ENCODE results near the gene RAD9A. TPM values are rescaled to one million over a fixed set of nuclear protein-coding genes. Genes with fewer than 3 reads are reported as not detected.
A peak's percentile ranks its signal among the peaks of the same experiment; 100 is the strongest.

The RAD9A gene
- total RNA-seq, 2 experiments from 2014 or later: 29.7 to 30.6 TPM

GRCh38 chr11:67376873-67377808 lies 14.6 kb upstream of the RAD9A start:
- Mint-ChIP-seq H3K27ac (no peak overlapping the region), H3K4me1 (ENCODE audit: low read depth) (peaks cover 18% of the 10 kb centered on the region), H3K27me3 (peaks cover 15% of the 10 kb centered on the region), H3K9me3 (no peaks in the 10 kb centered on the region), H3K4me3 (no peak overlapping the region), H3K36me3 (ENCODE audit: low read depth) (no peaks in the 10 kb centered on the region)
- TF ChIP-seq, protein P1, sequence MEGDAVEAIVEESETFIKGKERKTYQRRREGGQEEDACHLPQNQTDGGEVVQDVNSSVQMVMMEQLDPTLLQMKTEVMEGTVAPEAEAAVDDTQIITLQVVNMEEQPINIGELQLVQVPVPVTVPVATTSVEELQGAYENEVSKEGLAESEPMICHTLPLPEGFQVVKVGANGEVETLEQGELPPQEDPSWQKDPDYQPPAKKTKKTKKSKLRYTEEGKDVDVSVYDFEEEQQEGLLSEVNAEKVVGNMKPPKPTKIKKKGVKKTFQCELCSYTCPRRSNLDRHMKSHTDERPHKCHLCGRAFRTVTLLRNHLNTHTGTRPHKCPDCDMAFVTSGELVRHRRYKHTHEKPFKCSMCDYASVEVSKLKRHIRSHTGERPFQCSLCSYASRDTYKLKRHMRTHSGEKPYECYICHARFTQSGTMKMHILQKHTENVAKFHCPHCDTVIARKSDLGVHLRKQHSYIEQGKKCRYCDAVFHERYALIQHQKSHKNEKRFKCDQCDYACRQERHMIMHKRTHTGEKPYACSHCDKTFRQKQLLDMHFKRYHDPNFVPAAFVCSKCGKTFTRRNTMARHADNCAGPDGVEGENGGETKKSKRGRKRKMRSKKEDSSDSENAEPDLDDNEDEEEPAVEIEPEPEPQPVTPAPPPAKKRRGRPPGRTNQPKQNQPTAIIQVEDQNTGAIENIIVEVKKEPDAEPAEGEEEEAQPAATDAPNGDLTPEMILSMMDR (IDR thresholded peaks at IDR 0.05): no peak
- intact Hi-C loops (cut with micrococcal nuclease): no loop called here
- CTCF ChIA-PET: interaction anchor here (0.9 to 30.8 kb wide), 5 partner anchors 15 to 115 kb away, joined by 3 to 883 read pairs (median 5); partner anchors contain the start of gene POLD4
- DNase-seq: no peak
- ATAC-seq: no peak
- POLR2A ChIA-PET: interaction anchor here (0.8 to 2.3 kb wide), 4 partner anchors 9 to 137 kb away, joined by 3 to 5 read pairs (median 3); no protein-coding TSS in a partner anchor

DNA sequence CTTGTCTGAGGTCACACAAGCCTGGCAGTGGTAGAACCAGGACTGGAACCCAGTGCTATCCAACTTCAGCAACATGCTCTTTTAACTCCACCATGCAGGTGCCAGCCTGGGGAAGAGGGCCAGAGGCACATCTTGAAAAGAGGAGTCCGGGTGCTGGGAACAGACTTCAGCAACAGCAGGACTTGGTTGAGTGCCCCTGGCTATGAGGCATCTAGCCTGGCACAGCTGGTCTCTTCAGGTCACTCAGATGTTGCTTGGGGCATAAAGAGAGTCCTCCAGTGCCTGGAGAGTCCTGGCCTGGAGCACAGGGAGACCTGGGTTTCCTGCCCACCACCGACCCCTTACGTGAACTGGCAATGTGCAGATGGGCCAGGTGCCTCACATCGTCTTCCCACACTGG lies 13.2 kb upstream of the RAD9A start:
- H3K9me3 Mint-ChIP-seq: no peaks in the 10 kb centered on the region
- TF ChIP-seq, protein P1 (IDR thresholded peaks at IDR 0.05): no peak
- CTCF ChIA-PET: interaction anchor here (5.3 to 30.8 kb wide), 3 partner anchors 15 to 34 kb away, joined by 70 to 883 read pairs (median 109); partner anchors contain the start of gene POLD4
- POLR2A ChIA-PET: no interaction called here
- peaks cover 13% of the 10 kb centered on the region for H3K27me3 Mint-ChIP-seq
- H3K36me3 Mint-ChIP-seq (ENCODE audit: low read depth): no peaks in the 10 kb centered on the region
- H3K4me1 Mint-ChIP-seq (ENCODE audit: low read depth): peaks cover 19% of the 10 kb centered on the region
- ATAC-seq: no peak
- DNase-seq: no peak
- intact Hi-C loops (cut with micrococcal nuclease): no loop called here
- H3K27ac Mint-ChIP-seq: no peak overlapping the region
- no peak overlapping the region for H3K4me3 Mint-ChIP-seq

- no peak overlapping the region for H3K27ac Mint-ChIP-seq
- H3K27me3 Mint-ChIP-seq: peaks cover 11% of the 10 kb centered on the region
- ChIA-PET CTCF (interaction anchor here (1.2 to 30.8 kb wide), 4 partner anchors 16 to 35 kb away, joined by 3 to 883 read pairs (median 90); partner anchors contain the start of genes POLD4 and PPP1CA), POLR2A (interaction anchor here (1.6 kb wide), 1 partner anchor 140 kb away, joined by 6 read pairs; no protein-coding TSS in a partner anchor)
- H3K9me3 Mint-ChIP-seq: no peaks in the 10 kb centered on the region
- ATAC-seq (no peak), DNase-seq (no peak)
- no peaks in the 10 kb centered on the region for H3K36me3 Mint-ChIP-seq (ENCODE audit: low read depth)
- H3K4me1 Mint-ChIP-seq (ENCODE audit: low read depth): peaks cover 12% of the 10 kb centered on the region
- TF ChIP-seq, protein P1 (IDR thresholded peaks at IDR 0.05): no peak
- no peak overlapping the region for H3K4me3 Mint-ChIP-seq
- intact Hi-C loops (cut with micrococcal nuclease): no loop called here
These were observed 12.4 kb upstream of the RAD9A start for GRCh38 chr11:67379061-67380058.

GRCh38 chr11:67381244-67381972 lies 10.4 kb upstream of the RAD9A start:
- Mint-ChIP-seq H3K4me1 (ENCODE audit: low read depth) (peaks cover 2% of the 10 kb centered on the region), H3K27me3 (no peaks in the 10 kb centered on the region), H3K9me3 (no peaks in the 10 kb centered on the region), H3K27ac (peak overlapping the region; percentile 17), H3K36me3 (ENCODE audit: low read depth) (no peaks in the 10 kb centered on the region), H3K4me3 (no peak overlapping the region)
- CTCF ChIA-PET: interaction anchor here (0.6 to 30.8 kb wide), 25 partner anchors 10 to 213 kb away, joined by 3 to 883 read pairs (median 9); partner anchors contain the start of genes ANKRD13D, CLCF1, POLD4 and PPP1CA
- POLR2A ChIA-PET: interaction anchor here (0.6 to 3.3 kb wide), 11 partner anchors 10 to 142 kb away, joined by 3 to 16 read pairs (median 6); partner anchors contain the start of genes POLD4 and RAD9A
- intact Hi-C loops (cut with micrococcal nuclease): no loop called here
- DNase-seq (no peak), ATAC-seq (no peak)
- TF ChIP-seq, protein P1 (IDR thresholded peaks at IDR 0.05): no peak
